A549 treated with RU486 at 1 μM for 4 hours (cell line): ENCODE results near the gene CEP170. TPM values are rescaled to one million over a fixed set of nuclear protein-coding genes. Genes with fewer than 3 reads are reported as not detected.

Source experiments
- total RNA-seq: library from RNA; stranded (reverse); fragments of 200-300 nt; extraction: Qiagen RNA extraction; gene quantifications from 5 replicates; pipeline ENCODE4 v1.2.3, GENCODE V29; 2022; ENCODE audit warnings: low read depth

CEP170 gene
- total RNA-seq = 20.5 to 43.1 TPM (median 31.3 TPM) in 5 replicates

DNA sequence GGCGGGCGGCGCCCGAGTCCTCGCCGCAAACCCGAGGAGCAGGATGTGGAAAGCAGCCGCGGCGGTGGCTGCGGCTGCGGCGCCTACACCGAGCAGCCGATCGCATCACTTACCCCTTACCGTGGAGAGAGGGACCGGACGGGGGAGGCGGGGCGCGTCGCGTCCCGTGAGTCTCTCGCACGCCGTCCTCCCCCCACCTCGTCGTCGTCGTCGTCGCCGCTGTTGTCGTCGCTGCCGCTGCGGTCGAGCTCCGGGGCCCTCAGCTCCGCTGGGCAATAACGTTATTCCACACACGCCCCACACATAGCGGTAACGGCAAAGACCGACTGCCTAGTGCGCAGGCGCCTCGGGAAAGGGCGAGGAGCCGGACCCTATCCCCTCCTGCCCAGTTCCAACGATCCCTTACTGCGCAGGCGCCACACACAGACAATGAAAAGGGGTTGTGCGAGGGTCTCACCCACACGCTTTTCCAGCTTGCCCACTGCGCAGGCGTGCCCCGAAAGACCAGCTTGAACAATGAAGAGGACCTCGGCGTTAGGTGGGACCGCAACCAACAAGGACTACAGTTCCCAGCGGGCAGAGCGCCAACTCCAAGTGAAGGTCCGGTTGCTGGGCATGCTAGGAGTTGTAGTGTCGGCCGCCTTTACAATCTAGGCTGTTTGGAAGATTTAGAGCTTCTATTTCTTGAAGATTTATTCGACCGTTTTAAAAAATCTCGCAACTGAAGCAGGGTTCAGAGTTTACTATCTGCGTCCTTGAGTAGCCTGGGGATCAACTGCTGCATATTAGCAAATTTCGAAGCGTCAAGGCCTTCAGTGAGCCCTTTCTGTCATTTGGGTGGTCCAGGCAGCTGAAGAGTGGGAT is at the start of gene CEP170:
Gene CEP170 (minus strand): TSS at position 355 of the 864 bp plus-strand sequence. CDS start 30,001 bp downstream, outside the sequence.

DNA sequence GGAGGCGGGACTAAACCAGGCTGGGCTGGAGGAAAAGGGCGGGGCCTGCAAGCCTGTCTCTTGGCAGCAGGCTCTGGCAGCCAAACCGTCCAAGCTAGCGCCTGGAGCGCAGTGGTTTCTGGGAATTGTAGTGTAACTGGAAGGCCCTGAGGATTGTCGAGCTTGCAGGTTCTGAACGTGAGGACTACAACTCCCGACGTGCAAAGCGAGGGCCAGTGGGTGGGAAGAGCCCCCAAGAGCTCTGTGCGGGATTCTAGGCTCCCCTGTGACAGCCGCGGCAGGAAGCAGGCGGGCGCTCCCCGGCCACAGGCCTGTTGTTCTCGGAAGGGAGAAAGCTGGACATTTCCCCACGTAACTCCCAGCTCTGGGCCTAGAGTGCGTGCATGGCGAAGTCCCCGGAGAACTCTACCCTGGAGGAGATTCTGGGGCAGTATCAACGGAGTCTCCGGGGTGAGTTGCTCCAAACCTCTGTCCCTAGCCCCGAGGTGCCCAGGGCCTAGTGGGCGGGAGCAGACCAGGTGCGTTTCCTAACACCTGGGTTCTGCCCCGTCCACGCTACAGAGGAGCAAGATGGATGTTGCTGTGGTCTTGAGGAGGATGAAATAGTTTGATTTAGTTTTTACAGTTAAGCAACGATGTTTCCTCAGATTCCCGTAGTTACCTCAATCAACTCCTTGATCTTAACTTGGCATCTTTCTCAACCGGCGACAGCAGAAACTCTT is 871 bp upstream of the CEP170 start, which contains the start of gene SDCCAG8:
Gene SDCCAG8 (plus strand): TSS at position 251 of the 722 bp plus-strand sequence. CDS start 133 bp downstream, at position 384.

Other genes starting within 250 kb of the CEP170 start
- 43.1 to 50.9 TPM (median 47.9 TPM) in 5 replicates for gene SDCCAG8, start 760 bp upstream of the CEP170 start, total RNA-seq